AG09309 (cell line): ENCODE measurements around the gene JAKMIP2.

ENCODE experiments used
- DNase-seq: peaks from one replicate; pipeline ENCODE4 v3.0.0-alpha.2; 2010; ENCODE audit warnings: low read depth
- H3K4me3 ChIP-seq: 2 replicates; pipeline ENCODE4 v1.5.1; 2011; ENCODE audit warnings: mild to moderate bottlenecking, low read depth, low read length, moderate library complexity; ENCODE audit not compliant: control insufficient read depth
- TF ChIP-seq, protein P1 (sequence below): IDR thresholded peaks from 2 replicates; pipeline ENCODE4 v1.5.1; 2011; ENCODE audit warnings: mild to moderate bottlenecking, low read depth, low read length, inconsistent platforms; ENCODE audit not compliant: insufficient read depth, control insufficient read depth; ENCODE audit errors: missing control alignments

The JAKMIP2 gene

GRCh38 chr5:147789820-147790219 is 7.3 kb upstream of the JAKMIP2 start:
- DNase-seq, result no peak
- no peak overlapping the region for H3K4me3 ChIP-seq
- TF ChIP-seq, protein P1, sequence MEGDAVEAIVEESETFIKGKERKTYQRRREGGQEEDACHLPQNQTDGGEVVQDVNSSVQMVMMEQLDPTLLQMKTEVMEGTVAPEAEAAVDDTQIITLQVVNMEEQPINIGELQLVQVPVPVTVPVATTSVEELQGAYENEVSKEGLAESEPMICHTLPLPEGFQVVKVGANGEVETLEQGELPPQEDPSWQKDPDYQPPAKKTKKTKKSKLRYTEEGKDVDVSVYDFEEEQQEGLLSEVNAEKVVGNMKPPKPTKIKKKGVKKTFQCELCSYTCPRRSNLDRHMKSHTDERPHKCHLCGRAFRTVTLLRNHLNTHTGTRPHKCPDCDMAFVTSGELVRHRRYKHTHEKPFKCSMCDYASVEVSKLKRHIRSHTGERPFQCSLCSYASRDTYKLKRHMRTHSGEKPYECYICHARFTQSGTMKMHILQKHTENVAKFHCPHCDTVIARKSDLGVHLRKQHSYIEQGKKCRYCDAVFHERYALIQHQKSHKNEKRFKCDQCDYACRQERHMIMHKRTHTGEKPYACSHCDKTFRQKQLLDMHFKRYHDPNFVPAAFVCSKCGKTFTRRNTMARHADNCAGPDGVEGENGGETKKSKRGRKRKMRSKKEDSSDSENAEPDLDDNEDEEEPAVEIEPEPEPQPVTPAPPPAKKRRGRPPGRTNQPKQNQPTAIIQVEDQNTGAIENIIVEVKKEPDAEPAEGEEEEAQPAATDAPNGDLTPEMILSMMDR, result no peak

DNA sequence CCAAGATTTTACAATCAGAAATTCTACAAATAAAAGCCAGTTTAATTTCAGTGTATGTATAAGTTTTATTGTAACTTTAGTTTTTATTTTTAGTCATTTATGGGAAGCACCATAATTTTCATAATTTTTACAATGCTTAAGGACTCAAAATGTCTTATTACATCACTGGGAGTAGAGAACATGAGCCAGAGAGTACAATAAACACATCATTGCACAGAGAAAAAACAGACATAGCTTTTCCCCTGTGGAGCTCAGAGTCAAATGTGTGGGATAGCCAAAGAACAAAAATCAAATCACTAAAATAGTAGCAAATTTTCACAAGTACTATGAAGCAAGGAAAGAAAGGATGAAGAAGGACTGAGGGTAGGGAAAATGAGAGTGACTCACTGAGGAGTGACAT is 5.5 kb upstream of the JAKMIP2 start:
- TF ChIP-seq, protein P1, result no peak
- DNase-seq, result no peak
- no peak overlapping the region for H3K4me3 ChIP-seq

DNA sequence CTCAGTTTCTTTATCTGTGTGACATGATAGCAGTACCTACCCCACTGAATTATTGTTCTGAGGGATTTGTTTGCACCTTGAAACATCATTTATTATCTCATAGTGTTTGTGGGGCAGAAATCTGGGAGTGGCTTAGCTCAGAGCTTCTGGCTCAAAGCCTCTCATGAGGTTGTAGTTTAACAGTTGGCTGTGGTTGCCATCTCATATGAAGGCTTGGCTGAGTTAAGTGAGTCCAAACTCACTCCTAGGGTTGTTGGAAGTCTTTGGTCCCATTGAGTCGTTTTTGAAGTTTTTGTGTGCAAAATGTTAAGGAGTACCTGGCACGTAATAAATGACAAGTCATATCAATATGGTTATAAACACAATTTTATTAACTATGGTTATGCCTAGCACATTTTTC is 3.6 kb upstream of the JAKMIP2 start:
- TF ChIP-seq, protein P1, result no peak
- no peak overlapping the region for H3K4me3 ChIP-seq
- DNase-seq, result no peak

GRCh38 chr5:147784146-147784987 is 1.8 kb upstream of the JAKMIP2 start:
- TF ChIP-seq, protein P1, result no peak
- H3K4me3 ChIP-seq, result no peak overlapping the region
- DNase-seq, result no peak

GRCh38 chr5:147780924-147781573 is 1.5 kb downstream of the JAKMIP2 start:
- TF ChIP-seq, protein P1, result no peak
- DNase-seq, result no peak
- H3K4me3 ChIP-seq, result no peak overlapping the region

- no peak overlapping the region for H3K4me3 ChIP-seq
- TF ChIP-seq, protein P1, result no peak
- no peak for DNase-seq
Measured at GRCh38 chr5:147779694-147780093, 2.8 kb downstream of the JAKMIP2 start.
